ENCODE data around the gene CRYBA2.
A peak's percentile ranks its signal among the peaks of the same experiment; 100 is the strongest.

Gene CRYBA2

GRCh38 chr2:218964041-218964771 lies 29.0 kb downstream of the CRYBA2 start:
- Histone ChIP-seq H3K4me3 (ENCODE audit: low read depth, low read length) (no peak overlapping the region), H3K27me3 (ENCODE audit: control insufficient read depth, insufficient read depth, low read length) (peaks cover 49% of the 10 kb centered on the region), H3K9ac (ENCODE audit: low read depth, low read length) (no peak overlapping the region), H3K4me1 (ENCODE audit: control insufficient read depth, insufficient read depth, low read length) (peaks cover 14% of the 10 kb centered on the region), H3K36me3 (ENCODE audit: control insufficient read depth, insufficient read depth, low read length) (no peaks in the 10 kb centered on the region), H3K9me3 (ENCODE audit: control insufficient read depth, insufficient read depth, low read length) (no peaks in the 10 kb centered on the region)

- Histone ChIP-seq H3K9me3 (ENCODE audit: control insufficient read depth, insufficient read depth, low read length) (no peaks in the 10 kb centered on the region), H3K4me3 (ENCODE audit: low read depth, low read length) (peak overlapping the region; percentile 40), H3K9ac (ENCODE audit: low read depth, low read length) (no peak overlapping the region), H3K36me3 (ENCODE audit: control insufficient read depth, insufficient read depth, low read length) (no peaks in the 10 kb centered on the region), H3K27me3 (ENCODE audit: control insufficient read depth, insufficient read depth, low read length) (peaks cover 55% of the 10 kb centered on the region), H3K4me1 (ENCODE audit: control insufficient read depth, insufficient read depth, low read length) (peaks cover 14% of the 10 kb centered on the region)
Observed at GRCh38 chr2:218963601-218964000, 29.6 kb downstream of the CRYBA2 start.

GRCh38 chr2:218962859-218963492 lies 30.2 kb downstream of the CRYBA2 start:
- Histone ChIP-seq H3K4me3 (ENCODE audit: low read depth, low read length) (peak overlapping the region; percentile 79), H3K36me3 (ENCODE audit: control insufficient read depth, insufficient read depth, low read length) (no peaks in the 10 kb centered on the region), H3K27me3 (ENCODE audit: control insufficient read depth, insufficient read depth, low read length) (peaks cover 56% of the 10 kb centered on the region), H3K4me1 (ENCODE audit: control insufficient read depth, insufficient read depth, low read length) (peaks cover 14% of the 10 kb centered on the region), H3K9ac (ENCODE audit: low read depth, low read length) (no peak overlapping the region), H3K9me3 (ENCODE audit: control insufficient read depth, insufficient read depth, low read length) (no peaks in the 10 kb centered on the region)

GRCh38 chr2:218961651-218962570 lies 31.3 kb downstream of the CRYBA2 start:
- no peaks in the 10 kb centered on the region for H3K9me3 ChIP-seq (ENCODE audit: control insufficient read depth, insufficient read depth, low read length)
- peaks cover 14% of the 10 kb centered on the region for H3K4me1 ChIP-seq (ENCODE audit: control insufficient read depth, insufficient read depth, low read length)
- peaks cover 65% of the 10 kb centered on the region for H3K27me3 ChIP-seq (ENCODE audit: control insufficient read depth, insufficient read depth, low read length)
- H3K36me3 ChIP-seq (ENCODE audit: control insufficient read depth, insufficient read depth, low read length) = no peaks in the 10 kb centered on the region
- H3K4me3 ChIP-seq (ENCODE audit: low read depth, low read length) = peak overlapping the region; percentile 46
- no peak overlapping the region for H3K9ac ChIP-seq (ENCODE audit: low read depth, low read length)

GRCh38 chr2:218961229-218961628 lies 32.0 kb downstream of the CRYBA2 start:
- Histone ChIP-seq H3K4me3 (ENCODE audit: low read depth, low read length) (peak overlapping the region; percentile 46), H3K27me3 (ENCODE audit: control insufficient read depth, insufficient read depth, low read length) (peaks cover 68% of the 10 kb centered on the region), H3K4me1 (ENCODE audit: control insufficient read depth, insufficient read depth, low read length) (peaks cover 14% of the 10 kb centered on the region), H3K36me3 (ENCODE audit: control insufficient read depth, insufficient read depth, low read length) (no peaks in the 10 kb centered on the region), H3K9ac (ENCODE audit: low read depth, low read length) (no peak overlapping the region), H3K9me3 (ENCODE audit: control insufficient read depth, insufficient read depth, low read length) (no peaks in the 10 kb centered on the region)

GRCh38 chr2:218960309-218961165 lies 32.7 kb downstream of the CRYBA2 start:
- Histone ChIP-seq H3K4me3 (ENCODE audit: low read depth, low read length) (peak overlapping the region; percentile 48), H3K9ac (ENCODE audit: low read depth, low read length) (no peak overlapping the region), H3K4me1 (ENCODE audit: control insufficient read depth, insufficient read depth, low read length) (peaks cover 14% of the 10 kb centered on the region), H3K27me3 (ENCODE audit: control insufficient read depth, insufficient read depth, low read length) (peaks cover 70% of the 10 kb centered on the region), H3K9me3 (ENCODE audit: control insufficient read depth, insufficient read depth, low read length) (no peaks in the 10 kb centered on the region), H3K36me3 (ENCODE audit: control insufficient read depth, insufficient read depth, low read length) (no peaks in the 10 kb centered on the region)

- Histone ChIP-seq H3K9ac (ENCODE audit: low read depth, low read length) (no peak overlapping the region), H3K9me3 (ENCODE audit: control insufficient read depth, insufficient read depth, low read length) (no peaks in the 10 kb centered on the region), H3K4me3 (ENCODE audit: low read depth, low read length) (peak overlapping the region; percentile 92), H3K27me3 (ENCODE audit: control insufficient read depth, insufficient read depth, low read length) (peaks cover 77% of the 10 kb centered on the region), H3K36me3 (ENCODE audit: control insufficient read depth, insufficient read depth, low read length) (no peaks in the 10 kb centered on the region), H3K4me1 (ENCODE audit: control insufficient read depth, insufficient read depth, low read length) (peaks cover 14% of the 10 kb centered on the region)
Observed at GRCh38 chr2:218959761-218960308, 33.4 kb downstream of the CRYBA2 start.

- Histone ChIP-seq H3K9ac (ENCODE audit: low read depth, low read length) (peak within 1 kb of the TSS; percentile 81), H3K36me3 (ENCODE audit: control insufficient read depth, insufficient read depth, low read length) (no peaks in the 10 kb centered on the region), H3K27me3 (ENCODE audit: control insufficient read depth, insufficient read depth, low read length) (peaks cover 75% of the 10 kb centered on the region)
Observed at GRCh38 chr2:218959141-218959731, 34.0 kb downstream of the CRYBA2 start, which contains the start of gene CDK5R2. Gene CDK5R2, plus strand, starts transcription at chr2:218959666. Its CDS starts 155 bp downstream, at chr2:218959821.

GRCh38 chr2:218958276-218958675 lies 34.9 kb downstream of the CRYBA2 start:
- no peaks in the 10 kb centered on the region for H3K36me3 ChIP-seq (ENCODE audit: control insufficient read depth, insufficient read depth, low read length)
- H3K4me1 ChIP-seq (ENCODE audit: control insufficient read depth, insufficient read depth, low read length) = peaks cover 5% of the 10 kb centered on the region
- peak overlapping the region; percentile 26 for H3K4me3 ChIP-seq (ENCODE audit: low read depth, low read length)
- H3K9ac ChIP-seq (ENCODE audit: low read depth, low read length) = no peak overlapping the region
- peaks cover 73% of the 10 kb centered on the region for H3K27me3 ChIP-seq (ENCODE audit: control insufficient read depth, insufficient read depth, low read length)
- H3K9me3 ChIP-seq (ENCODE audit: control insufficient read depth, insufficient read depth, low read length) = no peaks in the 10 kb centered on the region

More at GRCh38 chr2:218959141-218959731, 34.0 kb downstream of the CRYBA2 start, which contains the start of gene CDK5R2:
- Histone ChIP-seq H3K9me3 (ENCODE audit: control insufficient read depth, insufficient read depth, low read length) (no peaks in the 10 kb centered on the region), H3K4me3 (ENCODE audit: low read depth, low read length) (peak within 1 kb of the TSS; percentile 92), H3K4me1 (ENCODE audit: control insufficient read depth, insufficient read depth, low read length) (peaks cover 14% of the 10 kb centered on the region)

GRCh38 chr2:218957671-218958070 lies 35.6 kb downstream of the CRYBA2 start:
- peaks cover 73% of the 10 kb centered on the region for H3K27me3 ChIP-seq (ENCODE audit: control insufficient read depth, insufficient read depth, low read length)

More at GRCh38 chr2:218957671-218958070, 35.6 kb downstream of the CRYBA2 start:
- Histone ChIP-seq H3K36me3 (ENCODE audit: control insufficient read depth, insufficient read depth, low read length) (no peaks in the 10 kb centered on the region), H3K4me3 (ENCODE audit: low read depth, low read length) (no peak overlapping the region), H3K4me1 (ENCODE audit: control insufficient read depth, insufficient read depth, low read length) (peaks cover 5% of the 10 kb centered on the region), H3K9ac (ENCODE audit: low read depth, low read length) (no peak overlapping the region), H3K9me3 (ENCODE audit: control insufficient read depth, insufficient read depth, low read length) (no peaks in the 10 kb centered on the region)

Data from iPS-15b (cell line).